Endothelial cell of umbilical vein (primary cell): ENCODE data around the gene POSTN.

Experiments
- EZH2 ChIP-seq: IDR thresholded peaks from 2 replicates; pipeline ENCODE4 v1.6.1; 2012; ENCODE audit warnings: borderline replicate concordance, low read depth, mild to moderate bottlenecking, moderate library complexity, low read length, inconsistent platforms; ENCODE audit not compliant: severe bottlenecking
- JUN ChIP-seq: IDR thresholded peaks from 2 replicates; pipeline ENCODE4 v1.6.1; 2011; ENCODE audit warnings: borderline replicate concordance, low read depth; ENCODE audit not compliant: insufficient read length, insufficient read depth
- MYC ChIP-seq: IDR thresholded peaks from one replicate; pipeline ENCODE4 v1.6.1; 2011; ENCODE audit warnings: mild to moderate bottlenecking, low read depth, low read length
- POLR2A ChIP-seq: IDR thresholded peaks from 2 replicates; pipeline ENCODE4 v1.6.1; 2012; ENCODE audit warnings: low read depth, mild to moderate bottlenecking, control low read depth, low read length
- TF ChIP-seq, protein P1 (sequence below), 2 donors: IDR thresholded peaks; 1 replicate in 1 of 2; 2 replicates in 1 of 2; pipeline ENCODE4 v1.5.1; 2011; ENCODE audit warnings: low read length in 2 of 2, mild to moderate bottlenecking in 2 of 2, moderate library complexity in 2 of 2, control low read depth in 1 of 2, inconsistent platforms in 1 of 2, low read depth in 1 of 2; ENCODE audit not compliant: insufficient read depth in 1 of 2; ENCODE audit errors: extremely low read depth in 1 of 2
- TF ChIP-seq, protein P2 (sequence below): IDR thresholded peaks from 2 replicates; pipeline ENCODE4 v1.6.1; 2011; ENCODE audit not compliant: insufficient read depth, insufficient read length

DNA sequence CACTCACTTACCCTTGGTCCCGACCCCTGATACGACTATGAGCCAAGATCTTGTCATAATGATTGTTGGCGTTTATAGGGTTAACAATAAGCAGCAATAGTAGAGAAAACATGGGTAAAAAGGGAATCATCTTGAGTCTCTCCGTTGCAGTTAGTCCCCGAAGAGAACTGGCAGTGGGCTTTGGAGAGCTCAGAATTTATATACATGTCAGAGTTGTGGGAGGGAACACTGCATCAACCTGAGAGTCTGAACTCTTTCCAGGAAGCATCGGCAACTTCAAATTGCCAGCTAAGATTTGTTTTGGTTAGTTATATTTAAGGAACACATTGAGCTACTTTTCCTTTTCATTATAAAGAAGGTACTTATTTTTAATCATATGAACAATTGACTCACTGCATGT lies at the start of gene POSTN:
- TF ChIP-seq MYC: no peak
- TF ChIP-seq, protein P1, sequence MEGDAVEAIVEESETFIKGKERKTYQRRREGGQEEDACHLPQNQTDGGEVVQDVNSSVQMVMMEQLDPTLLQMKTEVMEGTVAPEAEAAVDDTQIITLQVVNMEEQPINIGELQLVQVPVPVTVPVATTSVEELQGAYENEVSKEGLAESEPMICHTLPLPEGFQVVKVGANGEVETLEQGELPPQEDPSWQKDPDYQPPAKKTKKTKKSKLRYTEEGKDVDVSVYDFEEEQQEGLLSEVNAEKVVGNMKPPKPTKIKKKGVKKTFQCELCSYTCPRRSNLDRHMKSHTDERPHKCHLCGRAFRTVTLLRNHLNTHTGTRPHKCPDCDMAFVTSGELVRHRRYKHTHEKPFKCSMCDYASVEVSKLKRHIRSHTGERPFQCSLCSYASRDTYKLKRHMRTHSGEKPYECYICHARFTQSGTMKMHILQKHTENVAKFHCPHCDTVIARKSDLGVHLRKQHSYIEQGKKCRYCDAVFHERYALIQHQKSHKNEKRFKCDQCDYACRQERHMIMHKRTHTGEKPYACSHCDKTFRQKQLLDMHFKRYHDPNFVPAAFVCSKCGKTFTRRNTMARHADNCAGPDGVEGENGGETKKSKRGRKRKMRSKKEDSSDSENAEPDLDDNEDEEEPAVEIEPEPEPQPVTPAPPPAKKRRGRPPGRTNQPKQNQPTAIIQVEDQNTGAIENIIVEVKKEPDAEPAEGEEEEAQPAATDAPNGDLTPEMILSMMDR (IDR thresholded peaks at IDR 0.05; ENCODE audit: extremely low read depth in 1 of 2, insufficient read depth in 1 of 2, low read depth in 1 of 2, low read length in 2 of 2): no peak
- TF ChIP-seq EZH2: no peak
- TF ChIP-seq JUN: no peak
- TF ChIP-seq POLR2A: no peak
- TF ChIP-seq, protein P2, sequence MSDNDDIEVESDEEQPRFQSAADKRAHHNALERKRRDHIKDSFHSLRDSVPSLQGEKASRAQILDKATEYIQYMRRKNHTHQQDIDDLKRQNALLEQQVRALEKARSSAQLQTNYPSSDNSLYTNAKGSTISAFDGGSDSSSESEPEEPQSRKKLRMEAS: no peak
